Smooth muscle cell (in vitro differentiated cells): ENCODE data around the gene ASIC2. TPM values are rescaled to one million over a fixed set of nuclear protein-coding genes. Genes with fewer than 3 reads are reported as not detected.

ENCODE experiments used
- DNase-seq: peaks from one replicate; lab custom pipeline; 2025; ENCODE audit not compliant: unreplicated experiment; lab: John Stamatoyannopoulos, UW
- H2AFZ ChIP-seq: fragments of 200-600 bp; sonication (generic); 2 replicates; pipeline ENCODE4 v1.6.0; 2016; ENCODE audit warnings: antibody characterized with exemption, low read depth, mild to moderate bottlenecking
- H3F3A ChIP-seq: fragments of 200-600 bp; sonication (generic); 2 replicates; pipeline ENCODE4 v1.6.0; 2017; ENCODE audit warnings: antibody characterized with exemption, low read depth
- H3K27ac ChIP-seq: fragments of 200-600 bp; sonication (generic); 2 replicates; pipeline ENCODE4 v1.5.1; 2016; ENCODE audit warnings: low read depth, mild to moderate bottlenecking
- H3K27me3 ChIP-seq: fragments of 200-600 bp; sonication (generic); 2 replicates; pipeline ENCODE4 v1.6.1; 2016; ENCODE audit warnings: low read depth, mild to moderate bottlenecking
- H3K36me3 ChIP-seq: fragments of 200-600 bp; sonication (generic); 2 replicates; pipeline ENCODE4 v1.5.1; 2016; ENCODE audit warnings: low read depth
- H3K4me1 ChIP-seq: fragments of 200-600 bp; sonication (generic); 2 replicates; pipeline ENCODE4 v1.5.1; 2016; ENCODE audit warnings: low read depth
- H3K4me2 ChIP-seq: fragments of 200-600 bp; sonication (generic); 2 replicates; pipeline ENCODE4 v1.6.0; 2016; ENCODE audit warnings: mild to moderate bottlenecking
- H3K4me3 ChIP-seq: fragments of 200-600 bp; sonication (generic); 2 replicates; pipeline ENCODE4 v1.5.1; 2016; ENCODE audit warnings: mild to moderate bottlenecking
- H3K79me2 ChIP-seq: fragments of 200-600 bp; sonication (generic); 2 replicates; pipeline ENCODE4 v1.6.0; 2016; ENCODE audit warnings: low read depth, mild to moderate bottlenecking
- H3K9ac ChIP-seq: fragments of 200-600 bp; sonication (generic); 2 replicates; pipeline ENCODE4 v1.6.0; 2016; ENCODE audit warnings: low read depth
- H3K9me3 ChIP-seq: fragments of 200-600 bp; sonication (generic); replicated peaks from 2 replicates; pipeline ENCODE4 v1.5.1; 2016; ENCODE audit warnings: low read depth
- H4K20me1 ChIP-seq: fragments of 200-600 bp; sonication (generic); 2 replicates; pipeline ENCODE4 v1.6.0; 2016; ENCODE audit warnings: low read depth
- CTCF ChIP-seq: fragments of 200-600 bp; sonication (generic); IDR thresholded peaks from 2 replicates; pipeline ENCODE4 v1.5.1; 2017; ENCODE audit warnings: borderline replicate concordance, mild to moderate bottlenecking, antibody characterized with exemption; ENCODE audit not compliant: insufficient read depth, poor library complexity, severe bottlenecking
- WGBS: methylation state at CpG from one replicate; pipeline ENCODE4 v1.1.7; 2016; ENCODE audit warnings: low lambda C conversion rate; 5-methylcytosine and 5-hydroxymethylcytosine counted together
- polyA plus RNA-seq: library from polyadenylated mRNA; unstranded; fragments of >200 nt; fragmentation: Nextera tagmentation; extraction: Ambion mirVana; gene quantifications from 2 replicates; pipeline ENCODE4 v1.2.1, GENCODE V29; 2016
- total RNA-seq: library from RNA; depleted of rRNA; stranded (reverse); fragments of >200 nt; gene quantifications from 2 replicates; pipeline ENCODE4 v1.2.3, GENCODE V29; 2014

ASIC2 gene
- total and polyA plus RNA-seq, 2 experiments from 2014 or later: 0.18 to 0.23 TPM

GRCh38 chr17:33199571-33200510 lies 93.3 kb downstream of the ASIC2 start:
- no peak for TF ChIP-seq CTCF
- H4K20me1 ChIP-seq: no peaks in the 10 kb centered on the region
- H3F3A ChIP-seq: no peaks in the 10 kb centered on the region
- H3K4me1 ChIP-seq: no peaks in the 10 kb centered on the region
- H3K27ac ChIP-seq: no peak overlapping the region
- H3K79me2 ChIP-seq: no peaks in the 10 kb centered on the region
- DNase-seq: no peak
- H3K9me3 ChIP-seq: no peaks in the 10 kb centered on the region
- no peak overlapping the region for H3K4me3 ChIP-seq
- no peak overlapping the region for H3K9ac ChIP-seq
- peak overlapping the region; percentile 17 for H3K4me2 ChIP-seq
- WGBS: 73% methylated on average over 12 of the region's 12 CpGs
- H2AFZ ChIP-seq: no peak overlapping the region
- no peaks in the 10 kb centered on the region for H3K36me3 ChIP-seq
- peaks cover 5% of the 10 kb centered on the region for H3K27me3 ChIP-seq

- 90% methylated on average over 5 of the region's 5 CpGs for WGBS
- TF ChIP-seq CTCF: no peak
- H4K20me1 ChIP-seq: no peaks in the 10 kb centered on the region
These were observed 94.1 kb downstream of the ASIC2 start for GRCh38 chr17:33198954-33199353.

GRCh38 chr17:33197342-33197741 lies 95.8 kb downstream of the ASIC2 start:
- no peaks in the 10 kb centered on the region for H3K9me3 ChIP-seq
- no peak overlapping the region for H3K4me3 ChIP-seq
- no peaks in the 10 kb centered on the region for H3K36me3 ChIP-seq
- H3K4me1 ChIP-seq: peaks cover 9% of the 10 kb centered on the region
- no peak overlapping the region for H3K9ac ChIP-seq
- no peak overlapping the region for H3K27ac ChIP-seq
- TF ChIP-seq CTCF: no peak
- DNase-seq: no peak
- no peaks in the 10 kb centered on the region for H3K79me2 ChIP-seq
- no peak overlapping the region for H3K4me2 ChIP-seq
- H3K27me3 ChIP-seq: peaks cover 26% of the 10 kb centered on the region
- H4K20me1 ChIP-seq: no peaks in the 10 kb centered on the region
- no peaks in the 10 kb centered on the region for H3F3A ChIP-seq
- 92% methylated on average over 2 of the region's 2 CpGs for WGBS
- H2AFZ ChIP-seq: no peak overlapping the region

More at GRCh38 chr17:33198954-33199353, 94.1 kb downstream of the ASIC2 start:
- Histone ChIP-seq H3F3A (no peaks in the 10 kb centered on the region), H3K27me3 (peaks cover 14% of the 10 kb centered on the region), H3K79me2 (no peaks in the 10 kb centered on the region), H2AFZ (no peak overlapping the region), H3K36me3 (no peaks in the 10 kb centered on the region), H3K4me1 (no peaks in the 10 kb centered on the region), H3K9ac (no peak overlapping the region), H3K4me3 (no peak overlapping the region), H3K27ac (no peak overlapping the region), H3K4me2 (no peak overlapping the region), H3K9me3 (no peaks in the 10 kb centered on the region)
- no peak for DNase-seq
